H1 (cell line): Measurements from ENCODE around the gene GUCA2B. TPM values are rescaled to one million over a fixed set of nuclear protein-coding genes. Genes with fewer than 3 reads are reported as not detected.

Experiments used
- CTCF ChIA-PET: fragments of 300-600 bp; sonication (Branson Sonifier 250); formaldehyde crosslinking; loops from one replicate; lab custom pipeline; 2021; ENCODE audit not compliant: partially characterized antibody; lab: Charles Lee
- POLR2A ChIA-PET: fragments of 300-600 bp; sonication (Branson Sonifier 250); formaldehyde crosslinking; loops from one replicate; lab custom pipeline; 2021; ENCODE audit warnings: inconsistent platforms; ENCODE audit not compliant: partially characterized antibody; lab: Charles Lee
- DNase-seq, 2 experiments: peaks; one replicate each; pipeline versions ENCODE4 v3.0.0 to v3.0.0-alpha.2; 2010 to 2022; ENCODE audit warnings: low spot score in 2 of 2, low read depth in 1 of 2, mixed read lengths in 1 of 2
- FAIRE-seq: peaks from 2 replicates; lab custom pipeline; 2011; peaks lifted over from hg19 to GRCh38; lab: Jason Lieb, UNC
- H2AFZ ChIP-seq: 2 replicates; pipeline ENCODE4 v1.8.1; 2012; ENCODE audit warnings: low read length, inconsistent platforms
- H2AK5ac ChIP-seq: 2 replicates; pipeline ENCODE4 v1.6.1; 2013; ENCODE audit warnings: low read depth, low read length
- H2BK120ac ChIP-seq: replicated peaks from 2 replicates; pipeline ENCODE3; 2013; ENCODE audit warnings: low read depth, low read length, inconsistent platforms
- H2BK12ac ChIP-seq: 2 replicates; pipeline ENCODE4 v1.6.1; 2013; ENCODE audit warnings: low read depth, low read length
- H2BK15ac ChIP-seq: 2 replicates; pipeline ENCODE4 v1.6.1; 2013; ENCODE audit warnings: low read length
- H2BK20ac ChIP-seq: 2 replicates; pipeline ENCODE4 v1.6.1; 2013; ENCODE audit warnings: low read length
- H2BK5ac ChIP-seq: 2 replicates; pipeline ENCODE4 v1.6.1; 2013; ENCODE audit warnings: low read depth, low read length
- H3K14ac ChIP-seq: 2 replicates; pipeline ENCODE4 v1.6.1; 2013; ENCODE audit warnings: inconsistent platforms; ENCODE audit not compliant: insufficient read length
- H3K18ac ChIP-seq: 2 replicates; pipeline ENCODE4 v1.6.1; 2013; ENCODE audit warnings: low read length; ENCODE audit errors: extremely low read depth
- H3K23ac ChIP-seq: 2 replicates; pipeline ENCODE4 v1.6.1; 2013; ENCODE audit warnings: inconsistent platforms; ENCODE audit not compliant: insufficient read length
- H3K23me2 ChIP-seq: 2 replicates; pipeline ENCODE4 v1.6.1; 2013; ENCODE audit warnings: low read depth, low read length
- H3K27ac ChIP-seq: 2 replicates; pipeline ENCODE4 v1.6.1; 2011; ENCODE audit warnings: low read depth, low read length, inconsistent platforms
- H3K27me3 ChIP-seq, 4 experiments: replicated peaks in 1 of 4; 1 replicate in 1 of 4; 2 replicates in 3 of 4; pipeline versions ENCODE4 v1.6.1 to v1.8.1; 2011 to 2013; ENCODE audit warnings: low read length in 3 of 4, mild to moderate bottlenecking in 3 of 4, inconsistent platforms in 2 of 4, mixed read lengths in 2 of 4, moderate library complexity in 1 of 4; ENCODE audit not compliant: control insufficient read depth in 3 of 4, insufficient read depth in 3 of 4; ENCODE audit errors: extremely low read depth in 1 of 4
- H3K36me3 ChIP-seq, 4 experiments: 2 replicates each; pipeline versions ENCODE4 v1.6.1 to v1.8.1; 2011 to 2013; ENCODE audit warnings: mild to moderate bottlenecking in 4 of 4, low read length in 3 of 4, moderate library complexity in 2 of 4, control low read depth in 1 of 4, inconsistent platforms in 1 of 4; ENCODE audit not compliant: insufficient read depth in 4 of 4, control insufficient read depth in 2 of 4
- H3K4ac ChIP-seq: replicated peaks from 2 replicates; pipeline ENCODE3; 2013; ENCODE audit warnings: low read length, low read depth, mixed read lengths, inconsistent platforms; ENCODE audit not compliant: insufficient read length
- H3K4me1 ChIP-seq, 4 experiments: replicated peaks in 1 of 4; 1 replicate in 1 of 4; 2 replicates in 3 of 4; pipeline versions ENCODE4 v1.6.1 to v1.8.1; 2011 to 2013; ENCODE audit warnings: low read length in 3 of 4, inconsistent platforms in 2 of 4, mixed read lengths in 1 of 4; ENCODE audit not compliant: insufficient read depth in 4 of 4, control insufficient read depth in 3 of 4
- H3K4me2 ChIP-seq, 2 experiments: 2 replicates each; pipeline versions ENCODE4 v1.6.1 to v1.8.1; 2011 to 2013; ENCODE audit warnings: low read depth in 2 of 2, low read length in 2 of 2, control low read depth in 1 of 2, inconsistent platforms in 1 of 2, mild to moderate bottlenecking in 1 of 2; ENCODE audit not compliant: insufficient read depth in 1 of 2
- H3K4me3 ChIP-seq, 4 experiments: fragments of 200-600, 300-600 bp in 1 of 4; sonication (generic), shearing (Covaris generic), sonication (Bioruptor Twin) in 1 of 4; 2 replicates each; pipeline versions ENCODE4 v1.5.1 to v1.8.1; 2011 to 2016; ENCODE audit warnings: low read length in 4 of 4, low read depth in 3 of 4, control low read depth in 2 of 4, inconsistent platforms in 2 of 4, mild to moderate bottlenecking in 2 of 4, mixed read lengths in 1 of 4, moderate library complexity in 1 of 4; ENCODE audit not compliant: insufficient read depth in 2 of 4; ENCODE audit errors: extremely low read depth in 1 of 4
- H3K56ac ChIP-seq: replicated peaks from 2 replicates; pipeline ENCODE3; 2013; ENCODE audit warnings: low read depth, mild to moderate bottlenecking, mixed read lengths, low read length, inconsistent platforms; ENCODE audit not compliant: insufficient read length
- H3K79me1 ChIP-seq: 2 replicates; pipeline ENCODE4 v1.6.1; 2013; ENCODE audit warnings: low read depth, low read length, control low read depth
- H3K79me2 ChIP-seq, 2 experiments: 2 replicates each; pipeline versions ENCODE4 v1.6.1 to v1.8.1; 2012 to 2013; ENCODE audit warnings: low read length in 2 of 2, mild to moderate bottlenecking in 2 of 2, inconsistent platforms in 1 of 2; ENCODE audit not compliant: insufficient read depth in 2 of 2, control insufficient read depth in 1 of 2
- H3K9ac ChIP-seq, 4 experiments: replicated peaks in 1 of 4; 1 replicate in 1 of 4; 2 replicates in 3 of 4; pipeline versions ENCODE4 v1.6.1 to v1.8.1; 2011 to 2013; ENCODE audit warnings: low read depth in 3 of 4, low read length in 3 of 4, control low read depth in 2 of 4, mild to moderate bottlenecking in 2 of 4, moderate library complexity in 2 of 4, inconsistent platforms in 1 of 4; ENCODE audit errors: extremely low read depth in 1 of 4
- H3K9me3 ChIP-seq, 2 experiments: 2 replicates each; pipeline versions ENCODE4 v1.6.1 to v1.8.1; 2012 to 2013; ENCODE audit warnings: mild to moderate bottlenecking in 2 of 2, moderate library complexity in 2 of 2, control low read depth in 1 of 2, inconsistent platforms in 1 of 2, low read depth in 1 of 2, low read length in 1 of 2, mixed read lengths in 1 of 2; ENCODE audit not compliant: insufficient read depth in 2 of 2
- H4K20me1 ChIP-seq, 2 experiments: replicated peaks in 1 of 2; 2 replicates each; pipeline versions ENCODE3 to v1.8.1; 2011 to 2013; ENCODE audit warnings: inconsistent platforms in 2 of 2, low read length in 2 of 2, mild to moderate bottlenecking in 1 of 2; ENCODE audit not compliant: insufficient read depth in 2 of 2, control insufficient read depth in 1 of 2
- H4K5ac ChIP-seq: 2 replicates; pipeline ENCODE4 v1.6.1; 2013; ENCODE audit warnings: low read length, low read depth, mixed read lengths, inconsistent platforms; ENCODE audit not compliant: insufficient read length
- H4K8ac ChIP-seq: 2 replicates; pipeline ENCODE4 v1.8.0; 2013; ENCODE audit warnings: mild to moderate bottlenecking, moderate library complexity, low read length, inconsistent platforms; ENCODE audit not compliant: insufficient read depth; ENCODE audit errors: extremely low read depth
- H4K91ac ChIP-seq: replicated peaks from 2 replicates; pipeline ENCODE3; 2013; ENCODE audit warnings: low read length, mixed read lengths, inconsistent platforms; ENCODE audit not compliant: insufficient read length
- MAFK ChIP-seq: IDR thresholded peaks from 2 replicates; pipeline ENCODE4 v1.6.1; 2012; ENCODE audit warnings: low read depth, mild to moderate bottlenecking, improper control_type of control experiment, low read length
- SUZ12 ChIP-seq: fragments of 200-600 bp; sonication (generic); IDR thresholded peaks from 2 replicates; pipeline ENCODE4 v1.6.1; 2012; ENCODE audit warnings: mild to moderate bottlenecking, inconsistent platforms, low read length, moderate library complexity, mixed read lengths
- TAF7 ChIP-seq: optimal IDR thresholded peaks from 2 replicates; pipeline ENCODE3; 2011; ENCODE audit warnings: low read depth, mild to moderate bottlenecking, inconsistent platforms, low read length, moderate library complexity, borderline replicate concordance
- WGBS, 2 experiments: shearing (Covaris generic) in 1 of 2; methylation state at CpG; one replicate each; pipeline versions ENCODE4 v1.1.6 to v1.1.7; 2013 to 2015; ENCODE audit warnings: low lambda C conversion rate in 2 of 2, mixed read lengths in 2 of 2, inconsistent platforms in 1 of 2, low coverage in 1 of 2, missing lambda C conversion rate in 1 of 2; ENCODE audit not compliant: insufficient replicate concordance in 2 of 2, insufficient coverage in 1 of 2, insufficient read length in 1 of 2; ENCODE audit errors: extremely low coverage in 1 of 2, missing lambda C conversion rate in 1 of 2; 5-methylcytosine and 5-hydroxymethylcytosine counted together
- polyA plus RNA-seq, 7 experiments: library from polyadenylated mRNA; depleted of rRNA in 3 of 7; stranded (reverse) in 5 of 7; unstranded in 2 of 7; fragments of >200 nt in 5 of 7; fragments of 200-250 nt in 2 of 7; gene quantifications; 1 replicate in 5 of 7; 2 replicates in 1 of 7; 4 replicates in 1 of 7; pipeline versions ENCODE4 v1.2.1 to v1.2.3, GENCODE V29; 2011 to 2013; ENCODE audit warnings: missing spikeins in 2 of 7, mixed read lengths in 2 of 7
- total RNA-seq: library from RNA; stranded (reverse); fragmentation: NEBNext Ultra II Directional; extraction: Animal tissue kit (Norgen Biotek cat#: 25700); gene quantifications from 2 replicates; pipeline ENCODE4 v1.2.1, GENCODE V29; 2021

The GUCA2B gene
- total and polyA plus RNA-seq, 2 of the 8 experiments (the other 6 are each of a cell fraction or from before 2014, with no cell fraction given) = not detected

- Histone ChIP-seq H3K14ac (no peak overlapping the region), H2BK5ac (no peak overlapping the region), H2BK20ac (no peak overlapping the region), H3K9me3 (no peaks in the 10 kb centered on the region), H2BK15ac (no peak overlapping the region), H3K27me3 (no peaks in the 10 kb centered on the region), H2BK120ac (no peak overlapping the region), H3K9ac (no peak overlapping the region), H3K36me3 (no peaks in the 10 kb centered on the region), H2AFZ (no peak overlapping the region), H3K79me2 (no peaks in the 10 kb centered on the region), H4K20me1 (no peaks in the 10 kb centered on the region), H2BK12ac (no peak overlapping the region), H3K56ac (no peak overlapping the region), H3K4me2 (no peak overlapping the region), H3K23ac (no peak overlapping the region), H4K5ac (no peak overlapping the region), H3K4me1 (peaks cover 0 to 2% (median 0%) of the 10 kb centered on the region in 4 experiments; a peak in 1 of 7 replicates), H3K79me1 (no peaks in the 10 kb centered on the region), H3K4ac (no peak overlapping the region), H4K91ac (no peak overlapping the region), H3K23me2 (peaks cover 3% of the 10 kb centered on the region; the same call in 1 of the 2 replicates), H3K4me3 (no peak overlapping the region), H2AK5ac (no peak overlapping the region), H3K27ac (no peak overlapping the region), H4K8ac (no peak overlapping the region), H3K18ac (no peak overlapping the region)
- DNase-seq (no peak), FAIRE-seq (no peak)
- ChIA-PET POLR2A (no interaction called here), CTCF (interaction anchor here (1.2 to 3.7 kb wide), 2 partner anchors 10 to 590 kb away, joined by 4 to 40 read pairs; no protein-coding TSS in a partner anchor)
- WGBS, 2 experiments = 98% methylated on average over 15 of the region's 16 CpGs; no CpG with 5 or more reads in 1 of the 2 experiments
- TF ChIP-seq MAFK = no peak
- no peak for TF ChIP-seq TAF7
- no peak for TF ChIP-seq SUZ12
Observed at GRCh38 chr1:42163536-42164503, 10.6 kb downstream of the GUCA2B start.
